Measurements from ENCODE around the gene NUDT1. TPM values are rescaled to one million over a fixed set of nuclear protein-coding genes. Genes with fewer than 3 reads are reported as not detected.

The NUDT1 gene
- 10 to 100 TPM; 11.9 to 33.6 (median 19.9) TPM for polyA plus RNA-seq (ENCODE audit: insufficient read length in 10 of 10)
- long read RNA-seq, donor 1, transcript NUDT1-203 (4 exons, 662 nt): major isoform, 7 of 11 reads
- long read RNA-seq, donor 1, partial matches to known transcripts: 0 of 11 reads
- long read RNA-seq, donor 1, other reads (novel, unspliced or antisense): 0 of 11 reads
- long read RNA-seq, donor 2, partial matches to known transcripts: 0 of 4 reads
- long read RNA-seq, donor 2, other reads (novel, unspliced or antisense): 0 of 4 reads
- long read RNA-seq, donor 3: 0 reads
- long read RNA-seq, donor 4, partial matches to known transcripts: 0 of 3 reads
- long read RNA-seq, donor 4, other reads (novel, unspliced or antisense): 0 of 3 reads
- long read RNA-seq, donor 5, transcript NUDT1-203 (4 exons, 662 nt): major isoform, 6 of 9 reads
- long read RNA-seq, donor 5, partial matches to known transcripts: 0 of 9 reads
- long read RNA-seq, donor 5, other reads (novel, unspliced or antisense): 0 of 9 reads
- long read RNA-seq, donor 6, transcript NUDT1-206 (3 exons, 714 nt): major isoform, 5 of 12 reads
- long read RNA-seq, donor 6, transcript NUDT1-203 (4 exons, 662 nt): major isoform, 5 of 12 reads
- long read RNA-seq, donor 6, partial matches to known transcripts: 0 of 12 reads
- long read RNA-seq, donor 6, other reads (novel, unspliced or antisense): 0 of 12 reads
- long read RNA-seq, donor 7, partial matches to known transcripts: 0 of 6 reads
- long read RNA-seq, donor 7, other reads (novel, unspliced or antisense): 0 of 6 reads
- long read RNA-seq, donor 8, transcript NUDT1-203 (4 exons, 662 nt): major isoform, 7 of 8 reads
- long read RNA-seq, donor 8, partial matches to known transcripts: 0 of 8 reads
- long read RNA-seq, donor 8, other reads (novel, unspliced or antisense): 0 of 8 reads
- long read RNA-seq, donor 9: 0 reads

DNA sequence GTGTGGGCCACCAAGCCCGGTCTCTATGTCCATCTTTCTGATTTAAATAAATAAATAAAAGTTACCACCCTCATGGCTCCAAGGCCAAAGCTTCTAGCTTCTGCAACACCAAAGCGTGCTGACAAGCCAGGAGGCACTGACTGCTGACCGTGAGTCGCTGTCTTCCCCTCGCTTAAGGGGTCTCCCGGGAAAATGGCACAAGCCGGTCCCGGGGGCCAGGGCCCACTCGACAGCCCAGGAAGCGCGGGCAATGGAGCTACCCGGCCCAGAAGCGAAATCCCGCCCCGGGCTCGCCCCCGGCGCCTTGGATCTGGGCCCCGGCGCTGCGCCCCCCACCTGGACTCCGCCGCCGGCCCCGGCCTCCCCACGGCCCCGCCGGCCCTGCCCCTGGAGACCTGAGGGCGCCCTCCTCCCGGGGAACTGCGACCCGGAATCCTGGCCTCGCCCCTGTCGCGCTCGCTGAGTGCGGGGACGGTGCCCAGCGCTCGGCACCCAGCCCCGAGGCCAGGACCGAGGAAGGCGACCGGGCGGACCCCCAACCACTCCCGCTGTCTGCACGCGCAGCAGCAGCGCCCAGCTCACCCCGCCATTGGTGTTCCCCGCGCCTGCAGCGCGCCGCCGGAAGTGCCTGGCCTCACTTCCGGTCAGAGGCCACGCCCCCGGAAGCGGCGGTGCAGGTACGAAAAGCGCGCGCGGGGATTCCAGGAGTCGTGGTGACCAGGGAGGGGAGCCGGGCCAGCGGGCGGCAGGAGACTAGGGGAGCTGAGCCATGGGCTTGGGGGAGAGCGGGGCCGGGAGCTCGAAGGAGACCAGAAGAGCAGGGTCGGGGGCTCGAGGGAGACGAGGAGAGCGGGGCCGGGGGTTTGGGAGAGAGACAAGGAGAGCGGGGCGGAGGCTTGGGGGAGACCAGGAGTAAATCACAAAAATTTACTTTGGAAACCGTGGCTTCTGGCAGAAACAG is at the start of gene NUDT1, which contains the start of gene MRM2:
Gene NUDT1, plus strand, starts transcription at position 647 of the 961 bp plus-strand sequence. CDS start 2,349 bp downstream, outside the sequence.
Gene MRM2, minus strand, starts transcription at position 626 of the 961 bp plus-strand sequence. Its CDS starts 36 bp downstream, at position 590.
- peak; percentile 70 to 92 (median 87) for DNase-seq

DNA sequence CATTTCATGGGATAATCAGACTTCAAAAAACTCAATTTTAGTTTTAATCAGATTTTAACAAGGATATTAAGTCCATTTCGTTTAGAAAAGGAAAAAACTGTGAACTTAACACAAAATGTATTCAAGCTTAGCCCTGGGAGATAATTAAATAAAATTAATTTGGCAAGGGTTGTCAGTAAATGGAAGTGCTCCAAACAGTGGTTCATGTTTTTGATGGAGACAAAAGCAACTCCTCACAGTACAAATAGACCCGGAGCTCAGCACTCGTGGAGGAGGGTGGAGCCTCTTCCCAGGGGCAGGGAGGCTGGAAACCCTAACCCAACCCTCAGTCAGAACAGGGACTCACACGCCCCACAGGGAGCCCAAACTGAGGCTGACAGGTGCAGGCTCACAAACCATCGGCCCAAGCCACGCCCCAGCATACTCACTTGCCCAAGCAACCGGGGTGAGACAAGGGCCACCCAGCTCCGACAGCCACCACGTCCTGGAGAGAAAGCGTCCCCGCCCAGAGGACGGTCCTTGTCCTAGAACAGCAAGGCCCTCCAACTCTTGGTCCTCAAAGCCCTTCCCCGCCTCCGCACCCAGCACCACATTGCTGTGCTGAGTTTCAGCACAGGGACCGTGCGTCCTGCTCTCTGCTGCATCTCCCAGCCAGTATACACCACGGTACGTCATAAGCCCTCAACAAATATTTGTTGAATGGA is 49.0 kb upstream of the NUDT1 start:
- peak; percentile 34 to 48 (median 40) for DNase-seq

DNA sequence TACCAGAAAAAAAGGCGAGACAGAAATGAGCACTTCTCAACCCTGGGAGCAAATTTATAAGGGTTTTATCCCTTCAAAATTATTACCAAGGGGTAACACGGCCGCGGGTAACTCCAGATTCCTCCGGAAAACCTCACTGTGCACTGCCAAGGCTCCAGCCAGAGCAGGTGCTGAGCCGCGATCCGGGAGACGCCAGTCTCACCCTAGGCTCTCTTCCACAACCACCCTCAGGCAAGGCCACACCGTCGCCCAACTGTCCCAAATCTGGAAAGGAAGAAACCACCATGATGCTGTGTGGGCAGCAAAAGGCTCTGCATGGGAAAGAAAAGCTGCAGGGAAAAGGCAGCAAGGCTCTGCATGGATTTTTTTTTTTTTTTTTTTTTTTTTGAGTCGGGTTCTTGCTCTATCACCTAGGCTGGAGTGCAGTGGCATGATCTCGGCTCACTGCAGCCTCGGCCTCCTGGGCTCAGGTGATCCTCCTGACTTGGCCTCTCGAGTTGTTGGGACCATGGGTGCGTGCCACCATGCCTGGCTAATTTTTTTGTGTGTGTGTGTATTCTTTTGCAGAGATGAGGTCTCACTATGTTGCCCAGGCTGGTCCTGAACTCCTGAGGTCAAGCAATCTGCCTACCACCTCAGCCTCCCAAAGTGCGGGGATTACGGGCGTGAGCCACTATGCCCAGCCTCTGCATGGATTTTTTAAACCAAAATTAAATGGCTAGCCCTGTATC is 48.3 kb upstream of the NUDT1 start:
- no peak for DNase-seq

DNA sequence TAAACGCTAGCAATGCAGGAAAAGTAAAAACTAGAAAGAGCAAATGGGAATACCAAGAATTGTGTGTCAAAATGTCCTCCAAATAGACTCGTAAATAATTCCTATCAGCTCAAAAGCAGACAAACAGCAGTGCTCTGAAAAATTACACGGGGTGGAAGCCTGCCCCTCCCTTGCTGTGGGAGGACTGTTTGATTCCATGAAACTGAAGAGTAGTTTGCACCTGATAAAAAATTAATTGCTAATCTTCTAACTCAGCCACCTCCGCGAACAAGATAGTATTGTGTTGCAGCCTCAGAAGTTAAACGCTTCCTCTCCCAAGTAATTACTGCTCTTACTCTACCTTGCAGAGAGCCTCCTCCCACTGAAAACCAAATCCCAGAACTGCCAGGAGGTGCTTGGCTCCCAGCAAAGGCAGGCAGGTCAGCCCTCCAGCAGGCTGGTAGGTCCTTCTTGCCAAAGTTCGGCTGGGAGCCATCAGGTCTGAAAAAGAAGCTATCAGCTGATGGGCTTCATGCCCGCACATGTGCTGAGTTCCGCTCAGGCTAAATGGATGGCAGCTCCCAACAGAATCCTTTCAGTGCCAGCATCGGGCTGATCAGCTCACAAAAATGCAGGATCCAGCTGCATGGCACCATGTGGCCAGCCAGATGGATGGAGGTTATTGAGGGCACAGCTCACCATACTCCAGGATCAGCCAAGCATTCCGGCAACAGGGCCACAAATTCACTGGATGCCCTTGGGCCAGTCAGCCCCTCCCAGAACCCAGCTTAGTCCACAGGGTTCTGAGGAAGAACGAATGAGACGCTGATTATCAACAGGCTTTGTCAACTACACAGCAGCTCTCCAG is 46.4 kb upstream of the NUDT1 start:
- DNase-seq: peak; percentile 59 to 79 (median 68)

DNA sequence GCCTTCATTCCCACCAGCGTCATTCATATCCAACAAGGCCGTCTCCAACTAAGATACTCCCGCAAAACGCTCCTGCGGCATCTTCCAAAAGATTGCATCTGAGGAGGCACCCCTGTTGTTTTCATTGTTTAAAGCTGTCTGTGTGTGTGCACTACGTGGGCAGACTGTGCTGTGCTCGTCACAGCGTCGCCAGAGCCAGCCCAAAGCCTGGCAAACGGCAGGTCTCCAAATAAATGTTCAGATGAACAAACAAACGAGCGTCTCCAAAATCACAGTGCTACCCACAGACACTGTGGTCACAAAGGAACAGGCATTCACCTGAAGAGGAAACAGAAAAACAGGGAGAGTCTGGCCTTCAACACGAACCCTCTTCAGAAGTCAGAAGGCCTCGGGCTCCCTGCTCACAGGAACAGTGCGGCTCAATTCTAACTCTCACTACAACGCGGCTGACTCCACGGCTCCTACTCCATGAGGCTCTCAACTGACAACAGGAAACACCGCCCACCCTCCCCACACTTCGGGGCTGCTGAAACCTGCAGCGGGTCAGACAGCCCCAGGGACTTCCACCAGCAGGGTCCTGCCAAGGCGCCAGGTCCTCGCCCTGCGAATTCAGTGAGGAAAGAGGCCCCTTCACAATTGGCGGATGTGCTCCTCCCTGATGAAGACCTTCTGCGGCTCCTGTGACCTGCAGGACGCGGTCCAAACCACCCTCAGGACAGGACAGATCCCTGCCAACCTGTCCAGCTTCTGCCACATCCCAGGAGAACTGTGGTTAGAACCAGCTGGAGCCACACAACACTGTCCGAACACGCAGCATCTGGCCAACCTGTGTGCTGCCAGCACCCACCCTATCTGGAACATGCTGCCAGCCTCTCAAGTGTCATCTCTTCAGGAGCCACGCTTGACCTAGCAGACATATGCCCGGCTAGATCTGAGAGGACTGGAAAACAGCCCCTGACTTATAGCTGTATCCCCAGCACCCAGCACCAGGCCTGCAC is 45.3 kb upstream of the NUDT1 start:
- no peak for DNase-seq

DNA sequence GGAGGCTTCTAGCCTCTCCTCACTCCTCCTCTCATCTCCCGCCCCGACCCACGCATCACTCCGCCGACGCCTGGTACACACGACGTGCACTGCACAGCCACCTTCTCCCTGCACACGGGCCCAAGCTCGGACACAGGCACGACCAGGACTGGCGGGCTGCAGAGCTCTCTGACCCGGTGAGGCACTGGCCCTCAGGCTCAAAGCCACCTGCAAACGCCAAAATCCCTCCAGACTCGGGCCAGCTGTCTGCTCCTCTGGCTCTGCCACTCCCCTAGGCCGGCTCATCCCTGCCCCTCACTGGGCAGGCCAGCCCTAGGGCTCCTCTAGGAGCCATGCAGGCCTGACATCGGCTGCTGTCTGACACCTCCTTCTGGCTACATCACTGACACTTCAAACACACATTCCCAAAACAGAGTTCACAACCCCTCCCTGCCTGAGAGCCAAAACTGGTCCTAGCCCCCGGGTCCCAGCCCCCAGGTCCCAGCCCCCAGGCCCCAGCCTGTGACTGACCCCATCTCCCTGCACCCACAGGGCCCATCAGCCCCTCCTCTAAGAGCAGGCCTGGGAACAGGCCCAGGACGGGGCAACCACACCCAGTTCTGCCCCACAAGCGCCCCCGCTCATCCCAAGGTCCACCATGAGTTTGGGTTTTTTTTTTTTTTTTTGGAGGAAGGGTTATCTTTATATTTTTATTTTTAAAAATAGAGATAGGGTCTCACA is 44.4 kb upstream of the NUDT1 start:
- no peak for DNase-seq

DNA sequence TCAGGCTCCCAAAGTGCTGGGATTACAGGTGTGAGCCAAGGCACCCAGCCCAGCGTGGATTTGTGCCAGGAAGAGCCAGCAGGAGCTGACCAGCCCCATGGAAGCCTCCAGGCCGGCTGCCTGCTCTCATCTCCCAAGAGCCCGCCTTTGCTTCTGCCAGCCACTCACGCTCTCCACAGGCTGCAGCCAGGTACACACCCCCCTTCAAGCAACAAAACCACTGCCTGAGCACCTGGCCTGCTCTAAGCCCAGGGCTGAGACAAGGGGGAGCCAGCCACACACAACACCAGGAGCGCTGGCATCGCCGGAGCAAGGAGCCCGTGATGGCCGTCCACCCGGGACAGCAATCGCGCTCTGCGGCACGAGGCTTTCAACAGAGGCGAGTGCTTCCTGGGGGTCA is 43.8 kb upstream of the NUDT1 start:
- DNase-seq: no peak

DNA sequence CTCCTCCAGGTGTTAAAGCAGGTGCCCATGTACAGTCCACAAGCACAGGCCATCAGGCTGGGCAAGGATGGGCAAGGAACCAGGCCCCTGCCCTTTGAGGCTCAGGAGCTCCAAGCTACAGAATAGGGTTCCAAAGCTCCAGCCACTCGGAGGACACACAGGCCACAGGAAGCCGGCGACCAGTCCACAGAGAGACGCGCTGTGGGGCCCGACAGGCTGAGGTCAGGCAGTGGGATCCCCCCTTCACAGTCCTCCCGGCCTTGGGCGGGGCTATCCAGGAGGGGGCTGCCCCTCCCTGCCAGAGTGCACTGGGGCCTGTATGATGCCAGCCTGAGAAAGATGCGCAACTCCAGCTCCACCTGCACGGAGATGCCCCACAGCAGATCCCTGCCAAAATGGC is 43.3 kb upstream of the NUDT1 start:
- no peak for DNase-seq

DNA sequence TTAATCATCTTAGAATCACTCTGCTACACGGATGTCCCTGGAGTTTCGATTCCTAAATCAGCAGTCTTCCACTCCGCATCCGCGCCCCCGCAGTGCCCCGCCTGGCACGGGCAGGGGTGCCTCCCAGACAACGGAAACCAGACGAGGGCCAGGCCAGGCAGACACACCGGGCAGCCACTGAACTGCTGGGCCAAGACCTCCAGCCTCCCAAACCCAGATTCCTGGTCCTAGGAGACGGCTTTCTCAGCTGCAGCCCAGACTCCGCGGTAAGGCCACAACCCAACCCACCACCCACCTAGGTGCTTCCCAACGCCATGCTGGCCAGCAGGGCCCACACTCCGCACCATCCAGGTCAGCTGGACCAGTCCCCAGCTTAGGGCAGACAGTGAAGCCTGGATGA is 42.5 kb upstream of the NUDT1 start:
- no peak for DNase-seq

DNA sequence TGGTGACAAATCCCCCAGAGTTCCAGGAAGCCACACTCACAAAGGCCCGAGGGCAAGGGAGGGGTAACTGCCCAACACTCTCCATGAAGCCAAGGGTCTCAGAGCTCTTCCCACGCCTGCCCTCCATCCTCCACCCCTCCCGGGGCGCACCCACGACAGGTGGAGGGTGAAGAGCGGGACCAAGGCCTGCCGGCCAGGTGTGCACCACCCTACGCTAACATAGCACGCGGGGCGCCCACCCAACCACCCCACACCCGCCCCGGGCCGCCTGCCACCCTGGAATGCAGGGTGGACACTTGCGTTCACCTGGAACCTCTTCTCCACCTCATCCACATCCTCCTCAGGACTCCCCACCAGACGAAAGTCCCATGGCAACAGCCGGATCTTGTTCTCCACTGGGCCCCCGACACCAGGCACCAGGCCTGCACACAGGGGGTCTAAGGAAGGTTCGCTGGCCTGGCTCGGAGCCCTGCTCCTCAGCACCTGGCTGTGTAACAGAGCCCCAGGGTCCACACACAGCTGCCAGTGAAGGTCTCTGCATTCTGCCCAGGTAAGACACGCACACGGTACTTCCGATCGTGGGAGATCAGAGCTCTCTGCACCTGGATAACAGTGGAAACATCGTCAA is 42.0 kb upstream of the NUDT1 start:
- DNase-seq: no peak

DNA sequence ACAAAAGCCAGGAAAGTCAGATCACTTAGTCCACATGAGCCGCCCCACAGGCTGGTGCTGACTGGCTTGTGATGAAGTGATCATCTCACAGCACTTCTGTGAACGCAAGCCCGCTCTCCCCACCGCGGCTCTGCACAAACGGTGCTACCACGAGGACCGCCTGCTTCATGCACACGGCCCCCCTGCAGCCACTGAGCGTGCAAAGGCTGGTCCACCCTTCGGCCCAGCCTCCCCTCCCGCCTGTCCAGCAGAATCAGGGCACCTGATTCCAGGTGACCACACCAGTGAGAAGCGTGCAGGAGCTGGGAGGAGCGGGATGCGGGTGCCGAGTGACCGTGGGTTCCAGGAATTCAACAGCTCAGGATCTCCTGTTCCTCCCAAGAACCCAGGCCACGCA is 41.4 kb upstream of the NUDT1 start:
- DNase-seq: no peak

DNA sequence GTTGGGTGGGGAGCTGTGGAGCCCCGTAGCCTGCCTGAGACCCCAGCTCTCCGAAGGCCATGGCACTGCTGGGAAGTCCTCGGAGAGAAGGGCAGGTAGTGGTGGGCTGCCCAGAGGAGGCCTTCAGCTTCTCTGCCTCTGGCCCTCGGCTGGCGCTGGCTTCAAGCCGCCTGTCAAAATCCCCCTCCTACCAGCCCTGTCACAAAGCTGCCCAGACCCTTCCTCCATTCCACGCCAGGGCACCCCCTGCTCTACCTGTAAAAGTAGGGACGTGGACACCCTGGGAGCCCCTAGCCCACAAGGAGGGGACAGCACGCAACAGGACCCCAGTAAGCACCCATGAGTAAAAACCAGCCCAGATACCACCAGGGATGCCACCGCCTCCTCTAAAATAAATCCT is 40.9 kb upstream of the NUDT1 start:
- DNase-seq: no peak

DNA sequence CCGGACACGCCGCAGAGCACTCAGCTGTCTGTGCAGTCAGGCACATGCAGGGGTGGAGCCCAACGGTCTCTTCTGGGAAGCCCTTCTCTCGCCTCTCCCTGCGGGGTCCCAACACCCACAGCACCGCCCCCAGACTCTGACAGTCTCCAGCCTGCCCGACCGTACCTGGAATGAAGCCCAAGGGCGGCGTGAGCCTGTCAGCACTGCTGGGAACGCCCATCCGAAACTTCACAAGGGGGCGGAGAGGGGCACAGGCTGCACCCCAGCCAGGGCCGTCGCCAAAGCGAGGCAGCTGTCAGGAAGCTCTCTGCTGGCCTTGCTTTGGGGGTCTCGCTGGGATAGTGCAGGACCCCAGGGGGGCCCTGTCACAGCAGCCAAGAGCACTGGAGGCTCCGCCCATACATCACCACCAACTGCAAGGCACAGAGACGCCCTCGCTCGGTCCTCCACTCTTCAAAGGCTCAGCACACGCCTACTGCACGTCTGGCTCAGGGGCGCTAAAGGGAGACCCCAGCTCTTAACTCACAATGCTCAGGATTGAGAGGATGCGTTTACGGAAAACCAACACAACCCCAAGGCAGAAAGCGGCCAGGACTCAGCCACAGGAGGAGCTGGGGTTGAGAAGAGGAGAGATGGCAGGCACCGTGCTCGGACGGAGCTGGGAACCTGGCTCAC is 40.2 kb upstream of the NUDT1 start:
- DNase-seq: peak in 1 of 3 donors; percentile 34

DNA sequence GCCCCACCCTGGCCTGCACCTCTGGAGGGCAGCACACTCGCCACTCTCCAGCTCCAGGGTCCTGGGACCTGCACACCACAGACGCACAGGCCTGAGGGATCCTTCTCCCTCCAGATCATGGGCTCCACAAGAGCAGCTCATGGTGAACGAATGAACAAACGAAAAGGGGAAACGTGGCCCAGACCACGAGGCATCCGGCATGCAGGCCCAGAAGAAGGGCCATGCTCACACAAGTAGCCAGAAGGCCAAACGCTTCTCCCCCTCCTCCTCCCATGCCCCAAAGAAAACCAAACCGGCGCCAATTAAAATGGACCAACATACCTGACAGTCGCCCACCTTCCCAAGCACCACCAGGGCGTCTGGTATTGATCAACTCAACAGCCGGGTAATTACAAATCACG is 39.7 kb upstream of the NUDT1 start:
- DNase-seq: no peak

DNA sequence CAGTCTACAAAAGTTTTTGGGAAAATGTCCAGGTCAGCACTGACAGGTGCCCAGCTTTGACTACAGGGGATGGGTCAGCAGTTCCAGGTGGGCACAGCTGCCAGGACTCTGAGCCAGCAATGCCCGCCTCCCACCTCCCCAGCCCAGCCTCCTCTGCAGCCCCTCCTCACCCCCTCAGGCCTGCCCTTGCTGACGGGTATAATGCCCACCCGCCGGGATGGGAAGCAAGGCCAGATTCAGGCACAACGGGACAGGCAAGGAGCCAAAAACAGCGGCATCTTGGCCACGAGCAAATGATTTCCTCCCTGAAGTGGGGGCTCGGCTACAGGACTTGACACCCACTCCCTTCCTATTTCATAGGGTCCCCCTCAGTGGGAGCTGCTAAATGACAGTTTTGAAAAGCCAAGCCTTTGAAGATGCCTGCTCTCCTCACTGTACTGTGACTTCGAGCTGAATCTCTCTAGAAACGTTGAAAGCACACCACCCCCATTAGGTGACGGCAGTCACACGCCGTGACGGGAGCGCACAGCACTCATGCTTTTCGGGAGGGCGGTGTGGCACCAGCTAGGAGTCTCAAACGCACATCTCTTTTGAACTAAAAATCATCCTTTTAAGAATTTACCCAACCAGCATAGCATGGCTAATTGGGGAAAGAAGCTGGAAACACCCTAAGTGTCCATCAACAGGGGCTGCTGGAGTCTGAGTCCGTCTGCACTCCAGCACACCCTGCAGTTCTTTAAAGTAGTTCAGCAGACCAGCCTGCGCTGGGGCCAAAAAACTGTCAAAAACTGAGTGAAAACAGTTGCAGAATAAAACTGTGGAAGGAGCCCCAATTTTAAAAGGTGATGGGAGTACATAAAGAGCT is 38.9 kb upstream of the NUDT1 start:
- DNase-seq: peak in 1 of 3 donors; percentile 34
